Mucosa of rectum (tissue), 2 donors: ENCODE results near the gene WDR43.

Experiments used
- H3K27ac ChIP-seq, 2 donors: one replicate each; pipeline ENCODE4 v1.7.0; 2013; ENCODE audit warnings: inconsistent platforms in 2 of 2, low read depth in 2 of 2, low read length in 2 of 2
- H3K27me3 ChIP-seq, 2 donors: one replicate each; pipeline ENCODE4 v1.7.0; 2013; ENCODE audit warnings: low read length in 2 of 2; ENCODE audit not compliant: control insufficient read depth in 2 of 2, insufficient read depth in 2 of 2
- H3K36me3 ChIP-seq, 2 donors: one replicate each; pipeline ENCODE4 v1.7.0; 2013; ENCODE audit warnings: low read length in 2 of 2; ENCODE audit not compliant: control insufficient read depth in 2 of 2, insufficient read depth in 2 of 2
- H3K4me1 ChIP-seq, 2 donors: one replicate each; pipeline ENCODE4 v1.7.0; 2013; ENCODE audit warnings: low read length in 2 of 2, mild to moderate bottlenecking in 1 of 2; ENCODE audit not compliant: control insufficient read depth in 2 of 2, insufficient read depth in 2 of 2
- H3K4me3 ChIP-seq, 2 donors: one replicate each; pipeline ENCODE4 v1.7.0; 2013; ENCODE audit warnings: low read length in 2 of 2
- H3K9ac ChIP-seq, 2 donors: one replicate each; pipeline ENCODE4 v1.7.0; 2013; ENCODE audit warnings: low read length in 2 of 2, low read depth in 1 of 2, mild to moderate bottlenecking in 1 of 2
- H3K9me3 ChIP-seq, 2 donors: one replicate each; pipeline ENCODE4 v1.7.0; 2013; ENCODE audit warnings: low read length in 2 of 2; ENCODE audit not compliant: control insufficient read depth in 2 of 2
- donor health status: healthy.
- donor health status: Normal muscosa, but diverticular disease.

Gene WDR43

GRCh38 chr2:28997237-28997846 is 102.9 kb downstream of the WDR43 start:
- Histone ChIP-seq H3K27me3 (no peaks in the 10 kb centered on the region), H3K4me3 (no peak overlapping the region), H3K9ac (no peak overlapping the region), H3K36me3 (no peaks in the 10 kb centered on the region), H3K27ac (no peak overlapping the region), H3K9me3 (no peaks in the 10 kb centered on the region), H3K4me1 (peaks cover 6 to 10% of the 10 kb centered on the region in 2 donors)
